Measurements from ENCODE around the gene BORCS6. TPM values are rescaled to one million over a fixed set of nuclear protein-coding genes. Genes with fewer than 3 reads are reported as not detected.

BORCS6 gene
- total and polyA plus RNA-seq, 2 experiments from 2014 or later: 1.8 to 7.1 TPM

GRCh38 chr17:8155231-8155995 is 34.6 kb downstream of the BORCS6 start (continued):
- no peak for TF ChIP-seq REST (IDR thresholded peaks at IDR 0.05; ENCODE audit: unreplicated experiment)
- no peak for TF ChIP-seq EZH2phosphoT487 (IDR thresholded peaks at IDR 0.05; ENCODE audit: unreplicated experiment)
- TF ChIP-seq ETS1 (IDR thresholded peaks at IDR 0.05): no peak

GRCh38 chr17:8154608-8155155 is 35.3 kb downstream of the BORCS6 start:
- peak overlapping the region; percentile 67 for H3K4me3 ChIP-seq
- peak overlapping the region; percentile 98; the same call in 1 of the 2 replicates for H3K27ac Mint-ChIP-seq
- no peaks in the 10 kb centered on the region for H3K36me3 ChIP-seq (ENCODE audit: insufficient read depth)
- no peak overlapping the region; the same call in 2 of the 3 replicates for H3K4me3 Mint-ChIP-seq
- H3F3A ChIP-seq (replicated peaks; ENCODE audit: low read depth): peaks cover 38% of the 10 kb centered on the region; the same call in 1 of the 2 replicates
- peaks cover 17% of the 10 kb centered on the region for H3K4me1 Mint-ChIP-seq
- peak overlapping the region; percentile 83 for H3K27ac ChIP-seq (ENCODE audit: low read depth)
- H4K20me1 ChIP-seq (replicated peaks; ENCODE audit: insufficient read depth): no peaks in the 10 kb centered on the region; the same call in 1 of the 2 replicates
- H3K79me2 ChIP-seq (replicated peaks; ENCODE audit: insufficient read depth): peaks cover 6% of the 10 kb centered on the region; the same call in 1 of the 2 replicates
- peak overlapping the region; percentile 100 for H3K4me2 ChIP-seq
- peaks cover 30% of the 10 kb centered on the region for H3K4me1 ChIP-seq (ENCODE audit: insufficient read depth)
- H3K36me3 Mint-ChIP-seq (ENCODE audit: low read depth): peaks cover 11% of the 10 kb centered on the region
- DNase-seq (ENCODE audit: low spot score) (no peak), ATAC-seq (no peak)
- H2AFZ ChIP-seq: no peak overlapping the region
- no peaks in the 10 kb centered on the region; the same call in 2 of the 3 replicates for H3K9me3 Mint-ChIP-seq
- no peaks in the 10 kb centered on the region for H3K9me2 ChIP-seq (ENCODE audit: insufficient read depth)
- peaks cover 32% of the 10 kb centered on the region for H3K27me3 Mint-ChIP-seq (ENCODE audit: insufficient read depth, low read depth, poor library complexity)
- H3K27me3 ChIP-seq (ENCODE audit: insufficient read depth): no peaks in the 10 kb centered on the region
- TF ChIP-seq CTCF (conservative IDR thresholded peaks at IDR 0.05; ENCODE audit: low read depth in 2 of 2) (no peak), POLR2AphosphoS5 (IDR thresholded peaks at IDR 0.05; ENCODE audit: low read depth) (no peak), EZH2 (IDR thresholded peaks at IDR 0.05; ENCODE audit: low read depth, unreplicated experiment) (no peak), EZH2phosphoT487 (IDR thresholded peaks at IDR 0.05; ENCODE audit: unreplicated experiment) (no peak), NANOG (IDR thresholded peaks at IDR 0.05; ENCODE audit: borderline replicate concordance) (no peak), CREB1 (CRISPR knock-in tag; IDR thresholded peaks at IDR 0.05; ENCODE audit: low read depth) (no peak), STAT1 (IDR thresholded peaks at IDR 0.05; ENCODE audit: unreplicated experiment) (no peak), JUNB (IDR thresholded peaks at IDR 0.05; ENCODE audit: unreplicated experiment) (no peak), ZNF331 (CRISPR knock-in tag; IDR thresholded peaks at IDR 0.05; ENCODE audit: low read depth) (no peak), ETS1 (IDR thresholded peaks at IDR 0.05) (no peak), ZNF114 (CRISPR knock-in tag; IDR thresholded peaks at IDR 0.05) (no peak), REST (IDR thresholded peaks at IDR 0.05; ENCODE audit: unreplicated experiment) (no peak)

Measured in GM23338 (cell line).